Raji (cell line): ENCODE measurements around the gene XPO6.

Source experiments
- POLR2A ChIP-seq: IDR thresholded peaks from 2 replicates; pipeline ENCODE4 v1.6.1; 2011; ENCODE audit warnings: low read depth, low read length, control low read depth; ENCODE audit not compliant: insufficient read depth

XPO6 gene

DNA sequence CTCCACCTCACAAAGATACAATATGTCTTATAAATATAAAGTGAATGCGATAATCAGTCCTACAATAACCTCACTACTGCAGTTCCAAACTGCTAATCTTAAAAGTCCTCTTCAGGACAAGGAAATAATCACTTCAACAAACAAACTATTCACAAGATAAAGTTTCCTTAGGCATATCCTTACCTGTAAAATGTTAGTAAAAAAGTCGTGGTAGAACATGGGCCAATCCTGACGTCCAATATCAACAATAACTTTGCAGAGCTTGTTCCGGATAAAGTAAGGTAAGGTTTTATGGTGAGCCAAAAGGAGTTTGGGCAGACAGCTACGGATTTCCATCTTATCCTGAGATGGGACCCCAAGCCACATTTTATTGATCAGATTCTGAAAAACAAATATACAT is 36.0 kb downstream of the XPO6 start:
- TF ChIP-seq POLR2A, result no peak

DNA sequence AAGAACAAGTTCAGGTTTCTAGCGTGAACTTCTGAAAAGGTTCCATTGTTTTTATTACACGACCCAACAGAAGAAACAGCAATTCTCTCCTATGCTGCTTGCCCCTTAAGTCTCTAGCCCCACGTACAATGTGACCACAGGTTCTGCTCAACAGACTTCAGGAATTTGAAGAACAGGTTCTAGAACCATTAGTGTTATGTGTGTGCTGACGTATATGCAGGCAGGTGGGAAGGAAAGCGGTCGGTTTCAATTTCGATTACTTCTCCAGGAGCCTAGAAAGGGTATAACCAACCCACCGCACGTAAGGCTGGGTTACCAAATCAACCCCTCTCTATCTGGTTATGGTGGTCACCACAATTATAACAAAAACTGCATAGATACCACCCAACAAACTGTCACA is 39.4 kb downstream of the XPO6 start:
- no peak for TF ChIP-seq POLR2A

DNA sequence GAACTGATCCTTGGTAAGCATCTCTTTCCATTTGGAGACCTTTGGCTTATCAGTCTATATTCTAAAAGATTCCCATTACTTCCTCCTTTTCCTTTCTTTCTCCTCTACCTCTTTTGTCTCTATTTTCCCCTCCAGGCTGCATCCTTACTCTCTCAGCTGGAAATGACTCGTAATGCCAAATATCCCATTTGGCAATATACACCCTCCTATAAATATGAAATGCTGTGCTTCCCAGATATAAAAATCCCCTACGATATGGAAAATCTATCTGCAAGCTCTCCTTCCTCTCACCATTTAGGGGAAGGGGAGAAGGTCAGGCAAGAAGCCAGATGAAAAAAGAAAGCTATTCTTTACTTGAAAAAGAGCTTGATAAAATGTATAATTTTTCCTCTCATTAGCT is 39.9 kb downstream of the XPO6 start:
- no peak for TF ChIP-seq POLR2A

DNA sequence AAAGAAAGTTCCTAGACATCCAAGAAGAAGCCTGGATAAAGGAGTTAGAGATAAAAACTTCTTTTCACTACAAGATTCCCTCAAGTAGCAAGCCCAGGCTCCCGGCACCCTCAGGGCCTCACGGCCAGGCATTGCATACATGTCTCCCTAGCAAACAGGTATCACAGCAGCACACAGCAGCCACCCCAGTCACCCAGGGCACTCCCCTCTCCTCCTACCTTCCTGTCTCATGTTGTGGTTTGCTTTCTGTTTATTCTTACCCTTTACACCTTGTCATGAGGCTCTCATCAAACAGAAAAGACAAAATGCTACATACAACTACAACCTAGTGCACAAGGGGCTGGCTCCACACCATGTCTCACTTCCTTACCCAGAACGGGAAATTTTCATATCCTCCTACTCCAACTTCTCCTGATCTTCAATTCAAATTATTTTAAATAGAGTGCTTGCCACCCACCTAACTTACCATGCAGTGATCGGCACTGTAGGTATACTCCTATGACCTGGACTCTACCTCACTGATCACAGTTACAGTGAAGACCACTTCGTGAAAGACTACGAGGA is 42.7 kb downstream of the XPO6 start:
- no peak for TF ChIP-seq POLR2A

DNA sequence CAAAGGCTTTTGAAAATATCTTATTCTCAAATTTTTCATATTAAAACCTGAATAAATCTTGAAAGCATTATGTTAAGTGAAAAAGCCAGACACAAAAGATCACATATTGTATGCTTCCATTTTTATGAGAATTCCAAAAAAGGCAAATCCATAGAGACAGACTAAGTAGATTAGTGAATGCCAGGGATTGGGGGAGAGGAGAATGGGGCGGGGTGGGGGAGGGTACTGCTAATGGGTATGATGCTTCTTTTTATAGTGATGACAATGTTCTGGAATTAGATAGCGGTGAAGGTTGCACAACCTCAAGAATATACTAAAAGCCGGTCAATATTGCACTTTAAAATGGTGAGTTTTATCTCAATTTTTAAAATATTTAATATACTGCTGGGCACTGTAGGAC is 44.0 kb downstream of the XPO6 start:
- no peak for TF ChIP-seq POLR2A

DNA sequence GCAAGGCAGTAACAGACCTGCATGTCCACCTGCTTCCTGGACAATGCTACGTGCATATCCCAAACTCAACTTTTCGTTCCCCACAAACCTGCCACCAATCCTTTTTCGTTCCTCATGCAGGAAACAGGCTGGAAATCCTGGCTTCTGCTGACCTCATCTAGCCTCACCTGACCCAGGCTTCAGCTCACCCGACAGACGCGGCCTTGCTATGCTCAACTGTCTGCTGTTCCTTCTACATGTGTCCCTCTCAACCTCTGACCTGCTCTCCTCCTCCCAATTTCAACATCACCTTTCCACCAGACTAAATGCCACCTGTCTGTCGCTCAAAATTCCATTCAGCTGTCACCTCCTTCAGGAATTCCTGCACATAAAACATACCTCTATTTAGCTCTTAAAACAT is 44.5 kb downstream of the XPO6 start:
- TF ChIP-seq POLR2A, result no peak

DNA sequence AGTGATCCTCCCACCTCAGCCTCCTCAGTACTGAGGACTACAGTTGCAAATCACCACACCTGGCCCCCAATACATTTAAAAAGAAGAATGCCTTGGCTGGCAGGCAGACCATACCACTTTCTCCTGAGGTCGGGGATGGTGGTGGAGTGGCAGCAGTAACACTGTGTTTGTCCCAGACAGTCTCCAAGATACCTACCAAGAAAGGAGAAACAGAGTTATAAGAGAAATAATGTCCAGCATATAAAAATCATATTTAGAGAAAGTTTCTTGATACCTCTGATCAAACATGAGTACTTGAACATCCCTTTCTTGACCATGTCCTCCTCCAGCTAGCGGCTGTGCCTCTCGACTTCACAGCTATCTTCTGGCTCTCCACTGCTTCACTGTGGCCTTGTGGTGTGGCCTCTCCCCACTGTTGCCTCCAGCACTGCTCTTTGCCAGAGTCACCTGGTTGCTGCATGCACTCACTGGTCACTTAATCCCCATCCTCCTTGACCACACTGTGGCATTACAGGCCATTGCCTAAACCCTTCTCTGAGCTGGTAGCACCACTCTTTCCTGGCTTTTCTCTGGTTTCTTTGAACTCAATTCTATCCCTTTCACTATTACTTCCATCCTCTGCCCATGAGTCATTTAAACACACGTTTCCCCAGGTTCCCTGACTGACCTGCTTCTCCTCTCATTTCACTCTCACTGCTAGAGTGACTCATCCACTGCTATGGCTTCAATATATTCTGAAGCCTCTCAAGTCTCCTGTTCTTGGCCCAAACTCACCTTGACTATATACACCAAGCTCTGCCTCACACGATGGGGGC is 45.2 kb downstream of the XPO6 start:
- TF ChIP-seq POLR2A, result no peak

DNA sequence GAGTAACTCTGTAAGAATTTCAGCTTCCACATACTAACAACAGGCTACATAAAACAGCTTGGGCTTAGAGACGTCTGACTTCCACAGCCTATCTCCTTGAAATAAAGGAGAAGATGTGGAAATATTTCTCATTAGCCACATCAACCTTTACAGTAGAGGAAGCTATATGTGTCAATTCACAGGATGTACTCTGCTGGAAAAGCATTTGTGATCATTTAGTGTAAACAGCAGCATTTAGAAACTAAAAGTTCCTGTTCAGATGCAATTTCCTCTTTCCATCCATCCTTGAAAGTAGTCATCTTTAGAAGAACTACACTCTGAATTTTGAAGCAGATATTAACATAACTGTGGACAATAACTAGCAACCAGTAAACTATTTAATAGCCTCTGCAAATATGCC is 46.2 kb downstream of the XPO6 start:
- no peak for TF ChIP-seq POLR2A

DNA sequence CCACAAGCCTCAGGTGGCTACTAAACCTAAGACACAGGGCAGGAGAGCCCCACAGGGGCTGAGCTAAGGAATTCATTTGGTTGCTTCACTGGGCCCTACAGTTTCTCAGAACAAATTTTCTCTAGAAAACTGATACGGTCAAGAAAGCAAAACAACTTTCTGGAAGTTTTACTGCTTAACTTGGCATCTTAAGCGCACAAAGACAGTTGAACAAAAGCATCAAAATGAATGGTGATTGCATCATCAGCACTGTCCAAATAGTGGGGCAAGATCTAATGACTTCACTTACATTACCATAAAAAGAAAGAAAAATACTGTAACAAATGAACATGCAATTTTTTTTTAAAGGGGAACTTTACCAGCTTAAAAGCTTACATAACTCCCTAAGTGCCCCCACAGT is 47.6 kb downstream of the XPO6 start:
- TF ChIP-seq POLR2A, result no peak

DNA sequence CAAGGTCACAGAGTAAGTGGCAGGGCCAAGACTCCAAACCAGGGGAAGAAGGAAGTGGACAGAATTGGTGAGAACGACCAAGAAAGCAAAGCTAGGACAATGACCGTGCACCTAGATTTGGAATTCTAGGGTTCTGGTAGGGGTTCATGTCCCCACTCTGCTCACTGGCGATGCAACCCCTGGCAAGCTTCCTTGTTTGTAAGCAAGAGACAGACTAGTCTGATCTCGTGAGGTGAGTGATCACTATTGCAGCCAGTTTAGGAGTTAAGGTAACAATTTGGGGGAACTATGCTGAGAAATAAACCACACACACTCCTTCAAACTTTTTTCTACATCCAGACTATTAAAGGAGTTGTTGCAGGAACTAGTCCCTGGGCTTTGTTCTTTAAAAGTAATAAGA is 48.1 kb downstream of the XPO6 start:
- TF ChIP-seq POLR2A, result no peak

DNA sequence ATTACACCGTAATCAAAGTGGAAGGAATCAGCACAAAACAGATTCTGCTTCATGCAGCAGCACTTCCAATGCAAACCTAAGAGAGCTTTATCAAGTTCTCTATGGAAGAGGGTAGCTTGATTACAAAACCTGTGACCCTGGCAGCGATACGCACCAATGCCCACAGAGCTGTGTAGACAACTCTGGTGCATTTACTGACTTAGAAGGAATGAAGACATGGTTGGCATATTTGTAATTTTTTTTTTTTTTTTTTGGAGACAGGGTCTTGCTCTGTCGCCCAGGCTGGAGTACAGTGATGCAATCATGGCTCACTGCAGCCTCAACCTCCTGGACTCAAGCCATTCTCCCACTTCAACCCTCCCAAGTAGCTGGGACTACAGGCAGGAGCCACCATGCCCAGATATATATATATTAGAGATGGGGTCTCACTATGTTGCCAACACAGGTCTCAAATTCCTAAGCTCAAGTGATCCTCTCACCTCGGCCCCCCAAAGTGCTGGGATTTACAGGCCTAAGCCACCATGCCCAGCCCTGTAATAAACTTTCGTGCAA is 49.4 kb downstream of the XPO6 start:
- no peak for TF ChIP-seq POLR2A

DNA sequence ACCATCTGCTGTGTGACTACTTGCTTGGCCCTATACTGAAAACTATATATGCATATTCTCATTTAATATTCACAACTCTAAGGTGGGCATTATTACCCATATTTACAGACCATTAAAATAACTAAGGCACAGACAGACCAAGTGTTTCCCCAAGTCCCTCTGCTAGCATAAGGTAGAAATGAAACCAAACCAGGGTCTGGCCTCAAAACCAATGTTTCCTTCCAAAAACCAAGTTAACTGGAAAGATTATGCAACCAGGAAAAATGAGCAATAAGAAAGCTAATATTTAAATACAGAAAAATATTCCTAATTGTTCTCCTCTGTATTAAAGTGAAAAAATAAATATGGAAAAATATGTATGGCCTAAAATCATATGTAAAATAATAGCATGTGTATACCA is 50.1 kb downstream of the XPO6 start:
- TF ChIP-seq POLR2A, result no peak

DNA sequence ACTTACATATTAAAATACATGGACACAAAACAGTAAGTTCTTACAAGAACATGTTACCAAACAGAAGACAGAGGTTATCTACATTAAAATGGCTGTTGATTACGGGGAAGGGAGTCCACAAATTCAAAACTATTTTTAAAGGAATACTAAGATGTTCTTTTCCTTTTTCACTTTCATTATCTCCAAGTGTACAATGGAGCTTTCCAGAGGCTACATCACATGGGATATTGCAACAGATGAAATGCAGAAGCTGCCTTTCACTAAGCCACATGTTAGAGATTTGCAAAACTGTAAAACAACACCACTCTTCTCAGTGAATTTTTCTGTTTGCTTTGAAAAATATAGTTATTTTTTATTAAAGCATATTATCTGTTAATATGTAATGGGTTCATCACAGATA is 53.6 kb downstream of the XPO6 start:
- TF ChIP-seq POLR2A, result no peak

DNA sequence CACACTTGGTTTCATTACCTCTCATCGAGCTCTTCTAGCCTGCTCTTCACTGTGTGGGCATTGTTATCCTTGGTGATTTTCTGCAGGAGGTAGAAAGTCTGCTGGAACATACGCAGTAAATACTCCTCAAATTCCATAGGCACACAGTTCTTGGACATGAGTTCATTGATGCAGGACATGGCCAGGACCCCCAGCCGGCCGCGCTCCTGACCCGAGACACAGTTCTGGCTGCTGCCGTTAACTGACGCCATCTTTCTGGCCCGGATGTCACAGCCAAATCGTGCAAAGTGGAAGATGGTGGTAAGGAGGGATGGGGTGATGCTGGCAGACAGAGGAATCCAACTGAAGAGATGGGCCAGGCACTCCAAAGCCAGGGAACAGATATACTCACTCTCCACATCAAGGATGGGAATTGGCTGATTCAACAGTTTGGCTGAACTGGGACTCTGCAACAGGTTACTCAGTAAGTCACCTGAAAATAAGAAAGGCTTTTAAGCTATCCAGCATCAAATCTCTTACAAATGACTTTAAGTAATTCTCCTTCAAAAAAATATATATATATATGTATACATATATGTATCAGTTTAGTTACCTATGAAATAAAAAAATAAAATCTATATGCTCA is 55.6 kb downstream of the XPO6 start:
- TF ChIP-seq POLR2A, result no peak

DNA sequence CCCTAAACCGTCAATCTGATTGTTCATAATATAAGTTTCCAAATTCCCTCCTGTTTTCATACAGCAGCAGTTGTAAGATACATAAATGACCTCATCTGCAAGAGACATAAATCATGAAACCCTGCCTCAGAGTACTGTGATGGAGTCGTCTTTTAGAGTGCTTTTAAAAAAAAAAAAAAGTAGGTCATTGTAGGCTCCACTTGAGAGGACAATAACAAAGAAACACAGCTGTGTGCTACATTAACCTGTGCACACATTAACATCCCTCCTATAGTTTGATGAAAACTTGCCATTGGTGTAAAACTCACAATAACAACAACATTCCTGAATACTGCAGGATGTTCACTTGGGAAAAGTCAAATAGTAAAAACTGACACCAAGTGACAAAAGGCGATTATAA is 56.5 kb downstream of the XPO6 start:
- TF ChIP-seq POLR2A, result no peak

DNA sequence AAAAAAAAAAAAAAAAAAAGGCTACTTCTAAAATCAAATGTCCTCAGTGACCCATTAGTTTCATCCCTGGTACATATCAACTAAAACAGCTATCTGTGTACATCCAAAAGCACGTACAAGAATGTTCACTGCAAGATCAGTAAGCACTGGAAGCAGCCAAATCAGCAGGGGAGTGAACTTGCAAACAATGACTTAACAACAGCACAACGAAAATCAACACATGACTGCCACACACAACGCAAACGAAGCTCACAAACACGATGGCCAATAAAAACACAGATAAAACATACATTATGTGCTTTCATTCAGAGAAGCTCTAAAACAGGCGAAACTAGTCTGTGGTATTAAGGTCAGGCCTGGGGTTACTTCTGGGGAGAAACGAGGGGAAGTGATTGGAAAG is 60.6 kb downstream of the XPO6 start:
- TF ChIP-seq POLR2A, result no peak

DNA sequence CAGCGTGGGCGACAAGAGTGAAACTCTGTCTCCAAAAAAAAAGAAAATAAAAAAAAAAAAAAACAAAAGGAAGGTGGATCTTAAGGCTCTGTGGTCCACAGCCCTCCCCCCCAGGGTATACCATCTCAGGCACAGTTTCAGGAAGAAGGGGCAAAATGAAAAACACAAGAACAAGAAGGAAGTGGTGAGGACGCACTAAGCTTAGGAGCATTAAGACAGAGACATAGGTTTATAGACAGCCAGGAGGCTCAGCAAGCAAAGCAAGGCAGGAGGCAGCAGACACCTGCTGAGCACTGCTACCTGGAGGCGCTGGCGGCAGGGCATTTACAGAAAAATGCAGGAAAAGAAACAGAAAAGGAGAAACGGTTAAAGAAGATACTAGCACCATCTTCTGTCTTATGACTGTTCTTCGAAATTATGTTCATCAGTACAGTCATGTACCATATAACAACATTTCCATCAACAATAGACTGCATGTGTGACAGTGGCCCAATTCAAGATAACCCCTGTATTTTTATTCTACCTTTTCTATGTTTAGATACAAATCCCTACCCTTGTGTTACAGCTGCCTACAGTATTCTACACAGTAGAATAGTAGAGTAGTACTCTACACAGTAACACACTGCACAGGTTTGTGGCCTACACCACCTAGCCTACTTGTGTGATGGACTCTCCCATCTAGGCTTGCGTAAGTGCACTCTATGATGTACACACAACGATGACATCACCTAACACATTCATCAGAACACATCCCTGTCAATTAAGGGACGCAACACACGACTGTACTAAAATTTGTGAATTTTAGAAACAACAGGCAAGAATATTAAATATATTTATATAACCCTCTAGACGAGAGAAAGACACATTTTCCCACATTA is 62.5 kb downstream of the XPO6 start:
- no peak for TF ChIP-seq POLR2A
